Mammary epithelial cell (primary cell): Measurements from ENCODE around the gene C2orf42.

Experiments
- EZH2 ChIP-seq: IDR thresholded peaks from 2 replicates; pipeline ENCODE4 v1.6.1; 2012; ENCODE audit warnings: low read length, inconsistent platforms, borderline replicate concordance
- TF ChIP-seq, protein P1 (sequence below), 2 donors: IDR thresholded peaks in 1 of 2; conservative IDR thresholded peaks in 1 of 2; 2 replicates each; pipeline ENCODE4 v1.5.1; 2011 to 2012; ENCODE audit warnings: inconsistent platforms in 2 of 2, low read length in 2 of 2, mild to moderate bottlenecking in 2 of 2, control low read depth in 1 of 2, low read depth in 1 of 2; ENCODE audit not compliant: insufficient read depth in 1 of 2; ENCODE audit errors: extremely low read depth in 1 of 2

GRCh38 chr2:70140791-70141211, 50.0 kb downstream of the C2orf42 start:
- TF ChIP-seq, protein P1, sequence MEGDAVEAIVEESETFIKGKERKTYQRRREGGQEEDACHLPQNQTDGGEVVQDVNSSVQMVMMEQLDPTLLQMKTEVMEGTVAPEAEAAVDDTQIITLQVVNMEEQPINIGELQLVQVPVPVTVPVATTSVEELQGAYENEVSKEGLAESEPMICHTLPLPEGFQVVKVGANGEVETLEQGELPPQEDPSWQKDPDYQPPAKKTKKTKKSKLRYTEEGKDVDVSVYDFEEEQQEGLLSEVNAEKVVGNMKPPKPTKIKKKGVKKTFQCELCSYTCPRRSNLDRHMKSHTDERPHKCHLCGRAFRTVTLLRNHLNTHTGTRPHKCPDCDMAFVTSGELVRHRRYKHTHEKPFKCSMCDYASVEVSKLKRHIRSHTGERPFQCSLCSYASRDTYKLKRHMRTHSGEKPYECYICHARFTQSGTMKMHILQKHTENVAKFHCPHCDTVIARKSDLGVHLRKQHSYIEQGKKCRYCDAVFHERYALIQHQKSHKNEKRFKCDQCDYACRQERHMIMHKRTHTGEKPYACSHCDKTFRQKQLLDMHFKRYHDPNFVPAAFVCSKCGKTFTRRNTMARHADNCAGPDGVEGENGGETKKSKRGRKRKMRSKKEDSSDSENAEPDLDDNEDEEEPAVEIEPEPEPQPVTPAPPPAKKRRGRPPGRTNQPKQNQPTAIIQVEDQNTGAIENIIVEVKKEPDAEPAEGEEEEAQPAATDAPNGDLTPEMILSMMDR (conservative IDR thresholded peaks at IDR 0.05 in 1 of 2, IDR thresholded peaks at IDR 0.05 in 1 of 2; ENCODE audit: extremely low read depth in 1 of 2, insufficient read depth in 1 of 2, low read depth in 1 of 2, low read length in 2 of 2) = no peak
- no peak for TF ChIP-seq EZH2
